Transverse colon (tissue), 4 donors: ENCODE results near the gene PTPA. TPM values are rescaled to one million over a fixed set of nuclear protein-coding genes. Genes with fewer than 3 reads are reported as not detected.

ENCODE experiments used
- DNase-seq: peaks from one replicate; pipeline ENCODE4 v3.0.0-alpha.2; 2019
- H3K27ac ChIP-seq, 4 donors: fragments of 200-600 bp; sonication (generic); 2 replicates each; pipeline ENCODE4 v1.5.1; 2016 to 2018; ENCODE audit warnings: inconsistent platforms in 4 of 4
- H3K27me3 ChIP-seq: fragments of 200-600 bp; sonication (generic); 2 replicates; pipeline ENCODE4 v1.5.1; 2017; ENCODE audit warnings: inconsistent platforms
- H3K36me3 ChIP-seq, 4 donors: fragments of 200-600 bp; sonication (generic); 2 replicates each; pipeline ENCODE4 v1.5.1; 2017 to 2019; ENCODE audit warnings: inconsistent platforms in 4 of 4
- H3K4me1 ChIP-seq, 4 donors: fragments of 200-600 bp; sonication (generic); 2 replicates each; pipeline ENCODE4 v1.5.1; 2017 to 2020; ENCODE audit warnings: inconsistent platforms in 4 of 4
- H3K4me3 ChIP-seq, 4 donors: fragments of 200-600 bp; sonication (generic); 1 replicate in 1 of 4; 2 replicates in 3 of 4; pipeline versions ENCODE4 v1.5.1 to v1.6.1; 2017 to 2019; ENCODE audit warnings: inconsistent platforms in 4 of 4
- H3K9me3 ChIP-seq, 2 donors: fragments of 200-600 bp; sonication (generic); 2 replicates each; pipeline ENCODE4 v1.5.1; 2017 to 2019; ENCODE audit warnings: inconsistent platforms in 2 of 2
- EP300 ChIP-seq: sonication (generic); formaldehyde crosslinking; IDR thresholded peaks from one replicate; pipeline ENCODE4 v1.6.1; 2017; ENCODE audit warnings: antibody characterized with exemption, low read depth
- POLR2A ChIP-seq: fragments of 450-650 bp; IDR thresholded peaks from one replicate; pipeline ENCODE4 v1.6.1; 2016; ENCODE audit warnings: antibody characterized with exemption, mild to moderate bottlenecking, moderate library complexity
- POLR2AphosphoS5 ChIP-seq, 3 donors: sonication (generic); formaldehyde crosslinking; IDR thresholded peaks; one replicate each; pipeline ENCODE4 v1.6.1; 2016; ENCODE audit warnings: antibody characterized with exemption in 3 of 3
- WGBS, 2 donors: methylation state at CpG; one replicate each; pipeline ENCODE4 v1.1.5; 2018; ENCODE audit warnings: low coverage in 1 of 2; 5-methylcytosine and 5-hydroxymethylcytosine counted together
- in situ Hi-C, 4 donors: fragments of 200-750 bp; cut with MboI; loops; one replicate each; pipeline versions ENCODE4 v1.15.0 to v1.15.1; 2017; ENCODE audit warnings: low sequenced_read_pairs in 3 of 4, low pct_ligation_motif_present in 1 of 4, low pct_unique_long_range_greater_than_20kb in 1 of 4
- intact Hi-C: fragments of 100-400 bp; cut with DNase I; formaldehyde crosslinking; loops from one replicate; pipeline ENCODE4 v1.15.1; 2023; ENCODE audit warnings: low total_unique reads
- total RNA-seq, 4 donors: library from RNA; depleted of rRNA; stranded (reverse); fragments of >200 nt; gene quantifications; one replicate each; pipeline ENCODE4 v1.1.0, GENCODE V29; 2016
- TF ChIP-seq, protein P1 (sequence below), 5 experiments: fragments of 200-600 bp in 3 of 5; fragments of 450-650 bp in 2 of 5; sonication (generic) in 3 of 5; IDR thresholded peaks; 1 replicate in 2 of 5; 2 replicates in 3 of 5; pipeline ENCODE4 v1.5.1; 2016 to 2017; ENCODE audit warnings: antibody characterized with exemption in 5 of 5, inconsistent platforms in 3 of 5, mild to moderate bottlenecking in 2 of 5, moderate library complexity in 1 of 5

PTPA gene
- total RNA-seq, 4 donors from 2014 or later = 37.4 to 241 (median 66.5) TPM

DNA sequence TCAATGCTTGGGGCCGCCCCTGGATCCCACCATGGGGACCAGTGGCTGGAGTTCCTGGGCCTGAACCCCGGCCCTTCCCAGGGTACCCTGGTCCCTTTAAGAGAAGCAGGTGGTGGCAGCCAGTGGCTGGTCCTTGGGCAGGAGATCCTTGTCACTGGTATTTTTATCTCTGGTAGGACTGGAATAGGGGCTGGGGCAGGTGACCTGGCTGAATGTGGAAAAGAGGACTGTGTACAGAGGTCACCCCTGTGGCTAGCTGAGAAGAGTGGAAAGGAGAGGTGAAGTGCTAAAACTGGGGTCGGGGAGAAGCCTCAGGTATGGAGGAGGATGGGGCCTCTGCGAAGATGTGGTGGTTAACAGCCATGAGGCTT, 7.6 kb upstream of the PTPA start:
- TF ChIP-seq, protein P1, sequence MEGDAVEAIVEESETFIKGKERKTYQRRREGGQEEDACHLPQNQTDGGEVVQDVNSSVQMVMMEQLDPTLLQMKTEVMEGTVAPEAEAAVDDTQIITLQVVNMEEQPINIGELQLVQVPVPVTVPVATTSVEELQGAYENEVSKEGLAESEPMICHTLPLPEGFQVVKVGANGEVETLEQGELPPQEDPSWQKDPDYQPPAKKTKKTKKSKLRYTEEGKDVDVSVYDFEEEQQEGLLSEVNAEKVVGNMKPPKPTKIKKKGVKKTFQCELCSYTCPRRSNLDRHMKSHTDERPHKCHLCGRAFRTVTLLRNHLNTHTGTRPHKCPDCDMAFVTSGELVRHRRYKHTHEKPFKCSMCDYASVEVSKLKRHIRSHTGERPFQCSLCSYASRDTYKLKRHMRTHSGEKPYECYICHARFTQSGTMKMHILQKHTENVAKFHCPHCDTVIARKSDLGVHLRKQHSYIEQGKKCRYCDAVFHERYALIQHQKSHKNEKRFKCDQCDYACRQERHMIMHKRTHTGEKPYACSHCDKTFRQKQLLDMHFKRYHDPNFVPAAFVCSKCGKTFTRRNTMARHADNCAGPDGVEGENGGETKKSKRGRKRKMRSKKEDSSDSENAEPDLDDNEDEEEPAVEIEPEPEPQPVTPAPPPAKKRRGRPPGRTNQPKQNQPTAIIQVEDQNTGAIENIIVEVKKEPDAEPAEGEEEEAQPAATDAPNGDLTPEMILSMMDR (IDR thresholded peaks at IDR 0.05) = no peak
- TF ChIP-seq POLR2A = no peak
- TF ChIP-seq EP300 = no peak
- no peak for TF ChIP-seq POLR2AphosphoS5 (IDR thresholded peaks at IDR 0.05)
- in situ Hi-C loops (no loop called here), intact Hi-C loops (no loop called here)
- Histone ChIP-seq H3K36me3 (peaks cover 0 to 6% (median 0%) of the 10 kb centered on the region in 4 donors), H3K9me3 (no peaks in the 10 kb centered on the region), H3K4me3 (no peak overlapping the region), H3K4me1 (peaks cover 3 to 14% (median 7%) of the 10 kb centered on the region in 4 donors), H3K27me3 (no peaks in the 10 kb centered on the region), H3K27ac (no peak overlapping the region)
- no peak for DNase-seq
- 87 to 100% methylated on average over 2 to 4 of the region's 4 CpGs for WGBS, 2 donors

DNA sequence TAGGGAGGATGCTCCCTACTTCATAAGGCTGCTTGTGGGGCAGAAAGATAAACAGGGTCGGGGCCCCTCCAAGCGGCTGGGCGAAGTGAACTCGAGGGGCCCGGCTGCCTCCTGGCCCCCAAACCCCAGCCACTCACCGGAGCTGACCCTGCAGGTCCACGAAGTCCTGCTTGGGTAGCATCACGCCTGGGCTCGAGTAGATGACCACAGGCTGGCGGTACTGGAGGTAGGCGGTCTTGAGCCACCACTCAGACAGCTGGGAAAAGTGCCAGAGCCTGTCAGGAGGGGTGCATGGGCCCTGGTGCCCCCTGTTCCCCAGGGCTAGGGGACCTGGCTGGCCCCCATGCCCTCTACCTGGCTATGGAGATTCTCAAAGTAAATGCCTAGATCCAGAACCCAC, 7.2 kb upstream of the PTPA start:
- 70 to 88% methylated on average over 2 to 11 of the region's 11 CpGs for WGBS, 2 donors

DNA sequence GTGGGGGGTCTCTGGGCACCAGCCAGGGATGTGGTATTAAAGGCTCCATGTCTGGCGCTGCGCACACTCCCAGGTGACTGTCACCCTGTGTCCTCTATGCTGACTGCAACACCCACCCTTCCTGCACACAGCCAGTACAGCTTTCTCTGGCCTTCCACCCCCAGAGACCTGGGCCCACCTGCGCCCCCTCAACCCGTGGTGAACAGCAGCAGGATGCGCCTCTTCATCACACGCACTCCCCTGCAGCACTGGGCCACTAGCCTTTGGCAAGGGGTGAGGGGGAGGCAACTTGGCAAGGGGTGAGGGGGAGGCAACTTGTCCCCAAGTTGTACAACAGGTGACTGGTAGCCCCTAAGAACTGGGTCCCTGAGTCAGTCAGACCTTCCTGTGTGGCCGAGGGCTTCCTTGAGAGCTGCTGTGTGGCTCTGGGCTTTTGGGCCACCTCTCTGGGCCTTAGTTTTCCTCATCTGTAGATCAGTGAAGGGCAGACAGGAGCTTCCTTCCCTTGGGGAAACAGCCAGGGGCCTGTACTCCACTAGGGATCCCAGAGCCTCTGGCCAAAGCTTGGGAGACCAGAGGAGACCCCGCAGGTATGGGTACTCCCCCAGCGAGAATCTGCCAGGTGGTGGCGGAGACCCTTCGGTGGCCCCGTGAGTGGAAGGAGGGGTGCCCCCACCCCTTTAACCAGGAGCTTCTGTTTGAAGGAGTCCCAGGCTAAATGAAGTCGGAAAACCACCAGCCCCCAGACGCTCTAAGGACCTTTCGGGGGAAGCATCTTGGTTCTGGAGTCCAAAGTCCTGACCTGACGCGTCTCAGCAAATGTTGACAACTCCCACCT, 5.1 kb upstream of the PTPA start:
- in situ Hi-C loops = no loop called here
- 80 to 86% methylated on average over 1 to 17 of the region's 17 CpGs for WGBS, 2 donors
- no peak overlapping the region for H3K27ac ChIP-seq
- DNase-seq = no peak
- H3K4me3 ChIP-seq = no peak overlapping the region
- H3K4me1 ChIP-seq = peaks cover 16 to 31% (median 22%) of the 10 kb centered on the region in 4 donors
- H3K36me3 ChIP-seq = peaks cover 0 to 6% (median 0%) of the 10 kb centered on the region in 4 donors
- H3K27me3 ChIP-seq = no peaks in the 10 kb centered on the region
- H3K9me3 ChIP-seq = no peaks in the 10 kb centered on the region
- TF ChIP-seq POLR2A (no peak), EP300 (no peak), POLR2AphosphoS5 (IDR thresholded peaks at IDR 0.05) (no peak)
- TF ChIP-seq, protein P1 (IDR thresholded peaks at IDR 0.05) = no peak
- intact Hi-C loops = no loop called here

More for the DNA sequence above, 7.2 kb upstream of the PTPA start:
- H3K27me3 ChIP-seq = no peaks in the 10 kb centered on the region
- peaks cover 8 to 19% (median 11%) of the 10 kb centered on the region in 4 donors for H3K4me1 ChIP-seq
- peaks cover 0 to 6% (median 0%) of the 10 kb centered on the region in 4 donors for H3K36me3 ChIP-seq
- no peak for DNase-seq
- in situ Hi-C loops = no loop called here
- H3K9me3 ChIP-seq = no peaks in the 10 kb centered on the region
- TF ChIP-seq POLR2AphosphoS5 (IDR thresholded peaks at IDR 0.05) (no peak), EP300 (no peak), POLR2A (no peak)
- TF ChIP-seq, protein P1 (IDR thresholded peaks at IDR 0.05) = no peak
- intact Hi-C loops = no loop called here
- H3K27ac ChIP-seq = no peak overlapping the region
- no peak overlapping the region for H3K4me3 ChIP-seq

DNA sequence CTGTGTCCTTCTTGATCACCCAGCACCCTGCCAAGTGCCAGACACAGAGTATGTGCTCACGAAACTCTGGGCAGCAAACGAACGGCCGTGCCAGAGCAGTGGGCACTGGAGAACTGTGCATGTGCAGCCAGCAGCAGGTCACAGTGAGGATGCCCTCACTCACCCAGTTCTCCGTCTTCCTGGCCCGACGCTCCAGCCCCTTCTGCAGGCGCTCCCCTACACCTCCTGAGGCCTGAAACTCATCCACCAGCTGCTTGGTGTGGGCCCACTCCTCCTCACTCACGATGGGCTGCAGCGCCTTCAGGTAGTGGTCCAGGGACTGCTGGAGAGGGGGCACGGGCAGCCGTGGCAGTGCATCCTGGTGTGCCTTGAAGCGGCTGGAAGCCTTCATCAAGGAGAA, 3.6 kb upstream of the PTPA start:
- H3K4me3 ChIP-seq = no peak overlapping the region
- intact Hi-C loops (no loop called here), in situ Hi-C loops (no loop called here)
- 92% methylated on average over 12 of the region's 13 CpGs; no CpG with 5 or more reads in 1 of the 2 donors for WGBS, 2 donors
- no peak overlapping the region for H3K27ac ChIP-seq
- no peaks in the 10 kb centered on the region for H3K27me3 ChIP-seq
- peaks cover 0 to 6% (median 0%) of the 10 kb centered on the region in 4 donors for H3K36me3 ChIP-seq
- TF ChIP-seq EP300 = no peak
- TF ChIP-seq POLR2AphosphoS5 (IDR thresholded peaks at IDR 0.05) = no peak
- no peak for TF ChIP-seq POLR2A
- TF ChIP-seq, protein P1 (IDR thresholded peaks at IDR 0.05) = no peak
- DNase-seq = no peak
- H3K9me3 ChIP-seq = no peaks in the 10 kb centered on the region
- peaks cover 18 to 39% (median 30%) of the 10 kb centered on the region in 4 donors for H3K4me1 ChIP-seq
